SK-N-SH (cell line): ENCODE data around the gene MYO9A. TPM values are rescaled to one million over a fixed set of nuclear protein-coding genes. Genes with fewer than 3 reads are reported as not detected.

Experiments used
- CTCF ChIA-PET: fragments of 300-600, 350-600 bp; formaldehyde crosslinking; extraction: SDS; loops from one replicate; lab custom pipeline; 2021; lab: Yijun Ruan, JAX
- POLR2A ChIA-PET: fragments of 350-600 bp; sonication (Branson Sonifier 250); formaldehyde crosslinking; extraction: SDS; loops from one replicate; lab custom pipeline; 2020; ENCODE audit warnings: antibody characterized with exemption, inconsistent platforms; lab: Yijun Ruan, JAX
- DNase-seq: peaks from one replicate; pipeline ENCODE4 v3.0.0; 2012
- H2AFZ ChIP-seq: fragments of 200-600 bp; sonication (generic); 2 replicates; pipeline ENCODE4 v1.8.1; 2016; ENCODE audit warnings: antibody characterized with exemption, mild to moderate bottlenecking, low read depth
- H3F3A ChIP-seq: fragments of 200-600 bp; sonication (generic); replicated peaks from 2 replicates; pipeline ENCODE3; 2016; ENCODE audit warnings: antibody characterized with exemption, mild to moderate bottlenecking; ENCODE audit not compliant: insufficient read depth
- H3K27ac ChIP-seq, 2 experiments: fragments of 200-500 bp in 1 of 2; fragments of 200-600 bp in 1 of 2; sonication (Bioruptor generic) in 1 of 2; sonication (generic), shearing (Covaris generic) in 1 of 2; 2 replicates each; pipeline versions ENCODE4 v1.5.1 to v1.6.1; 2014 to 2016; ENCODE audit warnings: low read depth in 2 of 2, inconsistent platforms in 1 of 2, low read length in 1 of 2, mild to moderate bottlenecking in 1 of 2, mixed read lengths in 1 of 2
- H3K27me3 ChIP-seq: fragments of 200-600 bp; sonication (generic), shearing (Covaris generic); 2 replicates; pipeline ENCODE4 v1.6.1; 2016; ENCODE audit warnings: mixed run types; ENCODE audit not compliant: insufficient read depth
- H3K36me3 ChIP-seq, 2 experiments: fragments of 200-500 bp in 1 of 2; fragments of 200-600 bp in 1 of 2; sonication (Bioruptor generic) in 1 of 2; sonication (generic) in 1 of 2; replicated peaks in 1 of 2; 2 replicates each; pipeline versions ENCODE3 to v1.5.1; 2014 to 2016; ENCODE audit warnings: low read length in 1 of 2, mild to moderate bottlenecking in 1 of 2; ENCODE audit not compliant: insufficient read depth in 2 of 2, control insufficient read depth in 1 of 2
- H3K4me1 ChIP-seq, 2 experiments: fragments of 200-500 bp in 1 of 2; fragments of 200-600 bp in 1 of 2; sonication (Bioruptor generic) in 1 of 2; sonication (generic), shearing (Covaris generic) in 1 of 2; 2 replicates each; pipeline versions ENCODE4 v1.5.1 to v1.6.1; 2014 to 2016; ENCODE audit warnings: low read depth in 1 of 2, low read length in 1 of 2, mixed run types in 1 of 2; ENCODE audit not compliant: insufficient read depth in 2 of 2, control insufficient read depth in 1 of 2
- H3K4me2 ChIP-seq: fragments of 200-600 bp; sonication (generic), shearing (Covaris generic); 2 replicates; pipeline ENCODE4 v1.6.1; 2017; ENCODE audit warnings: mixed run types
- H3K4me3 ChIP-seq, 2 experiments: fragments of 200-500 bp in 1 of 2; fragments of 200-600 bp in 1 of 2; sonication (Bioruptor generic) in 1 of 2; sonication (generic), shearing (Covaris generic) in 1 of 2; 2 replicates each; pipeline versions ENCODE4 v1.5.1 to v1.8.1; 2014 to 2016; ENCODE audit warnings: low read depth in 2 of 2, inconsistent platforms in 1 of 2, low read length in 1 of 2, mild to moderate bottlenecking in 1 of 2, mixed read lengths in 1 of 2, moderate library complexity in 1 of 2
- H3K79me2 ChIP-seq: fragments of 200-600 bp; sonication (generic); 2 replicates; pipeline ENCODE4 v1.8.1; 2017; ENCODE audit warnings: mild to moderate bottlenecking; ENCODE audit not compliant: insufficient read depth
- H3K9ac ChIP-seq: fragments of 200-600 bp; sonication (generic); 2 replicates; pipeline ENCODE4 v1.6.1; 2017; ENCODE audit warnings: mixed run types
- H3K9me2 ChIP-seq: fragments of 200-600 bp; sonication (generic); 2 replicates; pipeline ENCODE4 v1.6.1; 2017; ENCODE audit warnings: mixed run types
- H3K9me3 ChIP-seq: fragments of 200-600 bp; sonication (generic); 2 replicates; pipeline ENCODE4 v1.6.1; 2017; ENCODE audit warnings: mixed run types, mild to moderate bottlenecking, moderate library complexity
- H4K20me1 ChIP-seq: fragments of 200-600 bp; sonication (generic); 2 replicates; pipeline ENCODE4 v1.6.1; 2017; ENCODE audit warnings: mild to moderate bottlenecking, mixed run types; ENCODE audit not compliant: insufficient read depth
- CTCF ChIP-seq: fragments of 200-600 bp; sonication (generic); IDR thresholded peaks from 2 replicates; pipeline ENCODE4 v1.6.1; 2017; ENCODE audit warnings: antibody characterized with exemption, mild to moderate bottlenecking, moderate library complexity
- FOSL2 ChIP-seq: IDR thresholded peaks from 2 replicates; pipeline ENCODE4 v1.4.0; 2012; ENCODE audit warnings: low read depth, mild to moderate bottlenecking, moderate library complexity, borderline replicate concordance
- FOXJ3 ChIP-seq: sonication (generic); formaldehyde crosslinking; IDR thresholded peaks from 2 replicates; pipeline ENCODE4 v1.5.1; 2020; ENCODE audit warnings: mild to moderate bottlenecking, missing genetic modification reagents
- FOXM1 ChIP-seq: IDR thresholded peaks from 2 replicates; pipeline ENCODE4 v1.4.0; 2012; ENCODE audit warnings: low read depth, mild to moderate bottlenecking
- GABPA ChIP-seq: IDR thresholded peaks from 2 replicates; pipeline ENCODE4 v1.4.0; 2012; ENCODE audit warnings: low read depth, mild to moderate bottlenecking
- IRF3 ChIP-seq: fragments of 150-350 bp; IDR thresholded peaks from 2 replicates; pipeline ENCODE4 v1.6.1; 2016; ENCODE audit warnings: mild to moderate bottlenecking, low read depth, low read length
- JUND ChIP-seq: IDR thresholded peaks from 2 replicates; pipeline ENCODE4 v1.4.0; 2012
- NRF1 ChIP-seq: IDR thresholded peaks from 2 replicates; pipeline ENCODE4 v1.6.1; 2012; ENCODE audit warnings: low read depth, mild to moderate bottlenecking, low read length
- PBX3 ChIP-seq: IDR thresholded peaks from 2 replicates; pipeline ENCODE4; 2012
- POLR2AphosphoS5 ChIP-seq: IDR thresholded peaks from 2 replicates; pipeline ENCODE4 v1.6.1; 2012; ENCODE audit warnings: low read depth, low read length
- RAD21 ChIP-seq: IDR thresholded peaks from 2 replicates; pipeline ENCODE4 v1.6.1; 2012; ENCODE audit warnings: mild to moderate bottlenecking, low read length
- SMC3 ChIP-seq: IDR thresholded peaks from 2 replicates; pipeline ENCODE4 v1.6.1; 2012; ENCODE audit warnings: low read depth, low read length, improper control_type of control experiment
- TEAD4 ChIP-seq: IDR thresholded peaks from 2 replicates; pipeline ENCODE4 v1.4.0; 2012; ENCODE audit warnings: mild to moderate bottlenecking, borderline replicate concordance; ENCODE audit not compliant: insufficient read depth
- USF1 ChIP-seq: IDR thresholded peaks from 2 replicates; pipeline ENCODE4 v1.4.0; 2012; ENCODE audit warnings: low read depth, borderline replicate concordance
- WGBS: methylation state at CpG from one replicate; pipeline ENCODE4 v1.1.6; 2017; ENCODE audit warnings: low lambda C conversion rate; 5-methylcytosine and 5-hydroxymethylcytosine counted together
- polyA plus RNA-seq, 3 experiments: library from polyadenylated mRNA; depleted of rRNA; stranded (reverse); fragments of >200 nt; gene quantifications; 2 replicates each; pipeline ENCODE4 v1.2.3, GENCODE V29; 2012

MYO9A gene
- polyA plus RNA-seq, 1 of the 3 experiments (the other 2 are of a cell fraction) = 4.1 TPM

- no peaks in the 10 kb centered on the region for H3K9me3 ChIP-seq
- H3K27me3 ChIP-seq = no peaks in the 10 kb centered on the region
- DNase-seq = no peak
- no peaks in the 10 kb centered on the region for H3F3A ChIP-seq
- no peak for TF ChIP-seq FOXJ3 (CRISPR knock-in tag)
- no peak for TF ChIP-seq TEAD4
- no peak for TF ChIP-seq NRF1
- TF ChIP-seq SMC3 = no peak
- no peak for TF ChIP-seq FOSL2
- no peak for TF ChIP-seq GABPA
- TF ChIP-seq USF1 = no peak
- no peak for TF ChIP-seq FOXM1
- H3K9ac ChIP-seq = no peak overlapping the region
- CTCF ChIA-PET = interaction anchor here (1.1 to 2.2 kb wide), 5 partner anchors 8 to 420 kb away, joined by 3 to 13 read pairs (median 3); no protein-coding TSS in a partner anchor
- H3K4me1 ChIP-seq = peaks cover 0 to 6% of the 10 kb centered on the region in 2 experiments; a peak in 1 of 4 replicates
- no peak overlapping the region for H3K27ac ChIP-seq
- H2AFZ ChIP-seq = no peak overlapping the region
- no peak overlapping the region for H3K4me2 ChIP-seq
- no peaks in the 10 kb centered on the region for H3K9me2 ChIP-seq
- H3K4me3 ChIP-seq = no peak overlapping the region
- POLR2A ChIA-PET = no interaction called here
- 71% methylated on average over 4 of the region's 4 CpGs for WGBS
- H4K20me1 ChIP-seq = no peaks in the 10 kb centered on the region
- no peaks in the 10 kb centered on the region for H3K79me2 ChIP-seq
- no peaks in the 10 kb centered on the region for H3K36me3 ChIP-seq
Observed at GRCh38 chr15:72163719-72164118, 45.8 kb upstream of the MYO9A start.

- H3K4me3 ChIP-seq = no peak overlapping the region
- CTCF ChIA-PET = interaction anchor here (1.1 to 2.2 kb wide), 7 partner anchors 9 to 587 kb away, joined by 3 to 13 read pairs (median 4); no protein-coding TSS in a partner anchor
- H3K4me2 ChIP-seq = no peak overlapping the region
- H3K27ac ChIP-seq = no peak overlapping the region
- H3F3A ChIP-seq = no peaks in the 10 kb centered on the region
- no peaks in the 10 kb centered on the region for H3K27me3 ChIP-seq
- POLR2A ChIA-PET = no interaction called here
- no peak overlapping the region for H3K9ac ChIP-seq
- 74% methylated on average over 5 of the region's 5 CpGs for WGBS
- no peaks in the 10 kb centered on the region for H3K36me3 ChIP-seq
- H2AFZ ChIP-seq = no peak overlapping the region
- no peaks in the 10 kb centered on the region for H3K9me2 ChIP-seq
- H3K79me2 ChIP-seq = no peaks in the 10 kb centered on the region
- TF ChIP-seq PBX3 (no peak), CTCF (no peak), RAD21 (no peak), JUND (no peak), IRF3 (no peak), POLR2AphosphoS5 (no peak)
- DNase-seq = no peak
- no peaks in the 10 kb centered on the region for H4K20me1 ChIP-seq
- no peaks in the 10 kb centered on the region for H3K9me3 ChIP-seq
- H3K4me1 ChIP-seq = no peaks in the 10 kb centered on the region
Observed at GRCh38 chr15:72162569-72162968, 44.6 kb upstream of the MYO9A start.
